Coronary artery (tissue), 2 donors: ENCODE data around the gene DIAPH2.
"Not testable (repeated sequence)": the region's sequence is repeated elsewhere in the genome, so short reads cannot be mapped to it uniquely, and the experiment has no call there.

Experiments
- DNase-seq: peaks from one replicate; pipeline ENCODE4 v3.0.0-alpha.2; 2017; ENCODE audit warnings: low spot score
- H3K27ac ChIP-seq, 2 donors: fragments of 200-600 bp; sonication (generic); one replicate each; pipeline ENCODE4 v1.5.1; 2016 to 2019
- H3K4me3 ChIP-seq: fragments of 200-600 bp; sonication (generic); 2 replicates; pipeline ENCODE4 v1.5.1; 2016; ENCODE audit warnings: mild to moderate bottlenecking, moderate library complexity
- CTCF ChIP-seq: fragments of 200-600 bp; sonication (generic); IDR thresholded peaks from one replicate; pipeline ENCODE4 v1.5.1; 2019; ENCODE audit warnings: antibody characterized with exemption

The DIAPH2 gene

GRCh38 chrX:96835660-96836289 lies 151.1 kb downstream of the DIAPH2 start:
- Histone ChIP-seq H3K27ac (no peak overlapping the region), H3K4me3 (no peak overlapping the region)
- no peak for TF ChIP-seq CTCF
- no peak for DNase-seq

- TF ChIP-seq CTCF, result no peak
- DNase-seq, result no peak
- Histone ChIP-seq H3K27ac (no peak overlapping the region), H3K4me3 (no peak overlapping the region)
These were observed 153.2 kb downstream of the DIAPH2 start for GRCh38 chrX:96837808-96838207.

- H3K27ac ChIP-seq, result no peak overlapping the region
- no peak overlapping the region for H3K4me3 ChIP-seq
- TF ChIP-seq CTCF, result no peak
- DNase-seq, result no peak
These were observed 153.9 kb downstream of the DIAPH2 start for GRCh38 chrX:96838537-96838936.

GRCh38 chrX:96841325-96841724 lies 156.7 kb downstream of the DIAPH2 start:
- H3K27ac ChIP-seq, result no peak overlapping the region
- H3K4me3 ChIP-seq, result no peak overlapping the region
- no peak for TF ChIP-seq CTCF
- no peak for DNase-seq

GRCh38 chrX:96841866-96842265 lies 157.2 kb downstream of the DIAPH2 start:
- not testable (repeated sequence) for H3K4me3 ChIP-seq, H3K27ac ChIP-seq, DNase-seq

- no peak overlapping the region for H3K4me3 ChIP-seq
- no peak for DNase-seq
- no peak overlapping the region for H3K27ac ChIP-seq
- no peak for TF ChIP-seq CTCF
These were observed 158.9 kb downstream of the DIAPH2 start for GRCh38 chrX:96843566-96843965.

GRCh38 chrX:96846841-96847240 lies 162.2 kb downstream of the DIAPH2 start:
- Histone ChIP-seq H3K4me3 (no peak overlapping the region), H3K27ac (no peak overlapping the region)
- TF ChIP-seq CTCF, result no peak
- DNase-seq, result no peak

GRCh38 chrX:96859422-96859821 lies 174.8 kb downstream of the DIAPH2 start:
- H3K27ac ChIP-seq, H3K4me3 ChIP-seq, DNase-seq: not testable (repeated sequence)
